K562 (cell line): ENCODE data around the gene C1orf174. TPM values are rescaled to one million over a fixed set of nuclear protein-coding genes. Genes with fewer than 3 reads are reported as not detected.

ENCODE experiments used
- CTCFL ChIP-seq: IDR thresholded peaks from 2 replicates; pipeline ENCODE4 v1.6.1; 2011; ENCODE audit warnings: borderline replicate concordance, low read depth, mild to moderate bottlenecking, moderate library complexity, low read length; ENCODE audit not compliant: insufficient read depth, poor library complexity, severe bottlenecking
- KDM4B ChIP-seq, 2 experiments: fragments of 450-650 bp in 1 of 2; sonication (generic) in 1 of 2; IDR thresholded peaks; 2 replicates each; pipeline ENCODE4 v1.6.1; 2016 to 2017; ENCODE audit warnings: borderline replicate concordance in 2 of 2, antibody characterized with exemption in 1 of 2, low read depth in 1 of 2, mild to moderate bottlenecking in 1 of 2
- MAFF ChIP-seq: IDR thresholded peaks from 2 replicates; pipeline ENCODE4 v1.6.1; 2012; ENCODE audit warnings: low read length, improper control_type of control experiment
- MCM5 ChIP-seq: fragments of 450-650 bp; IDR thresholded peaks from 2 replicates; pipeline ENCODE4 v1.6.1; 2016; ENCODE audit warnings: low read depth
- NCOA4 ChIP-seq: fragments of 450-650 bp; IDR thresholded peaks from 2 replicates; pipeline ENCODE4 v1.6.1; 2018; ENCODE audit warnings: mild to moderate bottlenecking; ENCODE audit not compliant: partially characterized antibody
- NR4A1 ChIP-seq, 2 experiments: fragments of 250-450 bp in 1 of 2; fragments of 450-650 bp in 1 of 2; sonication (Bioruptor Pico) in 1 of 2; IDR thresholded peaks; 2 replicates each; pipeline versions ENCODE4 v1.4.0 to v1.6.1; 2016 to 2020; ENCODE audit warnings: mild to moderate bottlenecking in 2 of 2, missing compliant biosample characterization in 1 of 2, missing genetic modification characterization in 1 of 2, moderate library complexity in 1 of 2
- POLR2A ChIP-seq: fragments of 450-650 bp; conservative IDR thresholded peaks from 2 replicates; pipeline ENCODE4 v1.6.1; 2016
- SUPT5H ChIP-seq: fragments of 450-650 bp; IDR thresholded peaks from 2 replicates; pipeline ENCODE4 v1.6.1; 2016
- TFAM ChIP-seq: fragments of 250-450 bp; sonication (Bioruptor Pico); conservative IDR thresholded peaks from 2 replicates; pipeline ENCODE4 v1.5.0; 2021; ENCODE audit warnings: mild to moderate bottlenecking, moderate library complexity
- TOE1 ChIP-seq, 2 experiments: fragments of 450-650 bp in 1 of 2; sonication (generic) in 1 of 2; formaldehyde crosslinking in 1 of 2; IDR thresholded peaks; 2 replicates each; pipeline versions ENCODE4 v1.7.1 to v1.8.0; 2016 to 2022; ENCODE audit warnings: borderline replicate concordance in 2 of 2, mild to moderate bottlenecking in 2 of 2, antibody characterized with exemption in 1 of 2, inconsistent platforms in 1 of 2, low read depth in 1 of 2, missing genetic modification reagents in 1 of 2, moderate library complexity in 1 of 2
- U2AF1 ChIP-seq: fragments of 200-400 bp; formaldehyde crosslinking; optimal IDR thresholded peaks from 2 replicates; pipeline ENCODE3; 2017; ENCODE audit warnings: mild to moderate bottlenecking, low read depth, low read length, moderate library complexity
- XRCC3 ChIP-seq: fragments of 450-650 bp; IDR thresholded peaks from 2 replicates; pipeline ENCODE4 v1.6.1; 2017; ENCODE audit warnings: mild to moderate bottlenecking, moderate library complexity
- ZBTB1 ChIP-seq: sonication (generic); formaldehyde crosslinking; IDR thresholded peaks from 2 replicates; pipeline ENCODE4 v1.8.1; 2023; ENCODE audit warnings: missing genetic modification reagents, low read depth, mild to moderate bottlenecking, borderline replicate concordance
- ZNF551 ChIP-seq: fragments of 250-450 bp; sonication (Bioruptor Pico); IDR thresholded peaks from 2 replicates; pipeline ENCODE4 v1.5.0; 2021; ENCODE audit warnings: mild to moderate bottlenecking, moderate library complexity
- ZNF76 ChIP-seq: fragments of 250-450 bp; sonication (Bioruptor Pico); IDR thresholded peaks from 2 replicates; pipeline ENCODE4 v1.4.0; 2020; ENCODE audit warnings: mild to moderate bottlenecking, moderate library complexity, borderline replicate concordance
- ZNF830 ChIP-seq: fragments of 250-450 bp; sonication (Bioruptor Pico); IDR thresholded peaks from 2 replicates; pipeline ENCODE4 v1.5.0; 2021; ENCODE audit warnings: mild to moderate bottlenecking
- ZSCAN29 ChIP-seq: fragments of 450-650 bp; IDR thresholded peaks from 2 replicates; pipeline ENCODE4 v1.6.1; 2017
- ZZZ3 ChIP-seq: fragments of 450-650 bp; IDR thresholded peaks from 2 replicates; pipeline ENCODE4 v1.6.1; 2016; ENCODE audit warnings: antibody characterized with exemption, mild to moderate bottlenecking, moderate library complexity
- polyA plus RNA-seq, 8 experiments: library from polyadenylated mRNA; depleted of rRNA in 4 of 8; stranded (reverse) in 5 of 8; unstranded in 3 of 8; fragments of >200 nt; fragmentation: Nextera tagmentation in 2 of 8; fragmentation: Illumina TruSeq in 1 of 8; extraction: Ambion mirVana in 2 of 8; extraction: Trizol in 1 of 8; gene quantifications; 2 replicates each; pipeline versions ENCODE4 v1.2.1 to v1.2.3, GENCODE V29; 2011 to 2014; ENCODE audit warnings: inconsistent platforms in 1 of 8, missing spikeins in 1 of 8
- total RNA-seq, 7 experiments: library from RNA; depleted of rRNA in 6 of 7; stranded (reverse); fragments of >200 nt in 6 of 7; fragmentation: Illumina TruSeq in 2 of 7; extraction: Trizol in 2 of 7; gene quantifications; 2 replicates each; pipeline versions ENCODE4 v1.2.1 to v1.2.3, GENCODE V29; 2011 to 2021; ENCODE audit warnings: low replicate concordance in 1 of 7
- TF ChIP-seq, protein P1 (sequence below): fragments of 250-450 bp; sonication (Bioruptor Pico); IDR thresholded peaks from 2 replicates; pipeline ENCODE4 v1.8.0; 2021; ENCODE audit warnings: moderate library complexity, mild to moderate bottlenecking, inconsistent platforms
- TF ChIP-seq, protein P2 (sequence below): fragments of 250-450 bp; sonication (Bioruptor Pico); IDR thresholded peaks from 2 replicates; pipeline ENCODE4 v1.5.0; 2021; ENCODE audit warnings: mild to moderate bottlenecking, borderline replicate concordance
- TF ChIP-seq, protein P3 (sequence below): fragments of 250-450 bp; sonication (Bioruptor Pico); IDR thresholded peaks from 2 replicates; pipeline ENCODE4 v1.5.0; 2021
- TF ChIP-seq, protein P4 (sequence below): sonication (generic); formaldehyde crosslinking; IDR thresholded peaks from 2 replicates; pipeline ENCODE4 v1.9.0; 2022; ENCODE audit warnings: mild to moderate bottlenecking, missing genetic modification reagents

The C1orf174 gene
- total and polyA plus RNA-seq, 9 of the 15 experiments (the other 6 are each of a cell fraction or from before 2014, with no cell fraction given): 38.5 to 64.9 (median 45.4) TPM

GRCh38 chr1:3900150-3900968 lies at the start of gene C1orf174 (continued):
- TF ChIP-seq TOE1 (IDR thresholded peaks at IDR 0.05; ENCODE audit: borderline replicate concordance) (peak; percentile 83; the same call in 1 of the 2 replicates), TOE1 (CRISPR knock-in tag; IDR thresholded peaks at IDR 0.05; ENCODE audit: borderline replicate concordance, low read depth) (no peak), U2AF1 (no peak), ZZZ3 (no peak), NCOA4 (no peak), TFAM (CRISPR knock-in tag) (no peak), ZNF551 (CRISPR knock-in tag) (no peak), ZNF830 (CRISPR knock-in tag) (0 out of 2 replicates have a peak, but pooled peaks have one; percentile 61), ZBTB1 (no peak), POLR2A (peak; percentile 72), XRCC3 (no peak), ZSCAN29 (no peak; the same call in 1 of the 2 replicates), CTCFL (no peak), ZNF76 (CRISPR knock-in tag) (peak; percentile 86), SUPT5H (peak; percentile 71), MAFF (no peak), MCM5 (no peak), NR4A1 (CRISPR knock-in tag; IDR thresholded peaks at IDR 0.05) (peak; percentile 15), NR4A1 (tag; IDR thresholded peaks at IDR 0.05) (peak; percentile 97), KDM4B (IDR thresholded peaks at IDR 0.05; ENCODE audit: borderline replicate concordance in 2 of 2, low read depth in 1 of 2) (peak in 1 of 2 experiments; percentile 56; a peak in 2 of 4 replicates)
- TF ChIP-seq, protein P1, sequence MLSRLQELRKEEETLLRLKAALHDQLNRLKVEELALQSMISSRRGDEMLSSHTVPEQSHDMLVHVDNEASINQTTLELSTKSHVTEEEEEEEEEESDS (CRISPR knock-in tag): no peak
- TF ChIP-seq, protein P2, sequence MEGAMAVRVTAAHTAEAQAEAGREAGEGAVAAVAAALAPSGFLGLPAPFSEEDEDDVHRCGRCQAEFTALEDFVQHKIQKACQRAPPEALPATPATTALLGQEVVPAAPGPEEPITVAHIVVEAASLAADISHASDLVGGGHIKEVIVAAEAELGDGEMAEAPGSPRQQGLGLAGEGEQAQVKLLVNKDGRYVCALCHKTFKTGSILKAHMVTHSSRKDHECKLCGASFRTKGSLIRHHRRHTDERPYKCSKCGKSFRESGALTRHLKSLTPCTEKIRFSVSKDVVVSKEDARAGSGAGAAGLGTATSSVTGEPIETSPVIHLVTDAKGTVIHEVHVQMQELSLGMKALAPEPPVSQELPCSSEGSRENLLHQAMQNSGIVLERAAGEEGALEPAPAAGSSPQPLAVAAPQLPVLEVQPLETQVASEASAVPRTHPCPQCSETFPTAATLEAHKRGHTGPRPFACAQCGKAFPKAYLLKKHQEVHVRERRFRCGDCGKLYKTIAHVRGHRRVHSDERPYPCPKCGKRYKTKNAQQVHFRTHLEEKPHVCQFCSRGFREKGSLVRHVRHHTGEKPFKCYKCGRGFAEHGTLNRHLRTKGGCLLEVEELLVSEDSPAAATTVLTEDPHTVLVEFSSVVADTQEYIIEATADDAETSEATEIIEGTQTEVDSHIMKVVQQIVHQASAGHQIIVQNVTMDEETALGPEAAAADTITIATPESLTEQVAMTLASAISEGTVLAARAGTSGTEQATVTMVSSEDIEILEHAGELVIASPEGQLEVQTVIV (CRISPR knock-in tag): no peak
- TF ChIP-seq, protein P3, sequence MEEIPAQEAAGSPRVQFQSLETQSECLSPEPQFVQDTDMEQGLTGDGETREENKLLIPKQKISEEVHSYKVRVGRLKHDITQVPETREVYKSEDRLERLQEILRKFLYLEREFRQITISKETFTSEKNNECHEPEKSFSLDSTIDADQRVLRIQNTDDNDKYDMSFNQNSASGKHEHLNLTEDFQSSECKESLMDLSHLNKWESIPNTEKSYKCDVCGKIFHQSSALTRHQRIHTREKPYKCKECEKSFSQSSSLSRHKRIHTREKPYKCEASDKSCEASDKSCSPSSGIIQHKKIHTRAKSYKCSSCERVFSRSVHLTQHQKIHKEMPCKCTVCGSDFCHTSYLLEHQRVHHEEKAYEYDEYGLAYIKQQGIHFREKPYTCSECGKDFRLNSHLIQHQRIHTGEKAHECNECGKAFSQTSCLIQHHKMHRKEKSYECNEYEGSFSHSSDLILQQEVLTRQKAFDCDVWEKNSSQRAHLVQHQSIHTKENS (CRISPR knock-in tag): no peak
- TF ChIP-seq, protein P4, sequence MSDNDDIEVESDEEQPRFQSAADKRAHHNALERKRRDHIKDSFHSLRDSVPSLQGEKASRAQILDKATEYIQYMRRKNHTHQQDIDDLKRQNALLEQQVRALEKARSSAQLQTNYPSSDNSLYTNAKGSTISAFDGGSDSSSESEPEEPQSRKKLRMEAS (CRISPR knock-in tag): peak; percentile 81
